DMS53 treated with DMSO at 0.1 percent for 48 hours (cell line): ENCODE results near the gene PPP1R17.

ENCODE experiments used
- DNase-seq: peaks from one replicate; lab custom pipeline; 2025; ENCODE audit not compliant: unreplicated experiment; lab: John Stamatoyannopoulos, UW

PPP1R17 gene

GRCh38 chr7:31699050-31699449 lies 12.0 kb downstream of the PPP1R17 start:
- no peak for DNase-seq

- no peak for DNase-seq
These were observed 15.3 kb downstream of the PPP1R17 start for GRCh38 chr7:31702354-31702753.

GRCh38 chr7:31705377-31705776 lies 18.4 kb downstream of the PPP1R17 start:
- no peak for DNase-seq

GRCh38 chr7:31707089-31707488 lies 20.1 kb downstream of the PPP1R17 start:
- DNase-seq = no peak

GRCh38 chr7:31710171-31710570 lies 23.2 kb downstream of the PPP1R17 start:
- no peak for DNase-seq

- no peak for DNase-seq
These were observed 29.3 kb downstream of the PPP1R17 start for GRCh38 chr7:31716355-31716754.

- DNase-seq = no peak
These were observed 33.4 kb downstream of the PPP1R17 start for GRCh38 chr7:31720366-31720765.

- no peak for DNase-seq
These were observed 37.7 kb downstream of the PPP1R17 start for GRCh38 chr7:31724696-31725095.

- DNase-seq = no peak
These were observed 42.3 kb downstream of the PPP1R17 start for GRCh38 chr7:31729195-31729804.

GRCh38 chr7:31734456-31734855 lies 47.4 kb downstream of the PPP1R17 start:
- DNase-seq = no peak

GRCh38 chr7:31735991-31736982 lies 49.3 kb downstream of the PPP1R17 start:
- peak; percentile 93 for DNase-seq

- no peak for DNase-seq
These were observed 54.8 kb downstream of the PPP1R17 start for GRCh38 chr7:31741852-31742251.

- peak; percentile 88 for DNase-seq
These were observed 57.4 kb downstream of the PPP1R17 start for GRCh38 chr7:31744294-31744874.

- DNase-seq = no peak
These were observed 60.5 kb downstream of the PPP1R17 start for GRCh38 chr7:31747553-31747952.

GRCh38 chr7:31748084-31748483 lies 61.1 kb downstream of the PPP1R17 start:
- DNase-seq = peak; percentile 61

GRCh38 chr7:31751726-31752125 lies 64.7 kb downstream of the PPP1R17 start:
- no peak for DNase-seq
